ENCODE measurements around the gene NDUFV3. TPM values are rescaled to one million over a fixed set of nuclear protein-coding genes. Genes with fewer than 3 reads are reported as not detected.

NDUFV3 gene
- polyA plus RNA-seq, 1 donor (not counting 4 experiments of a cell fraction or from before 2014, with no cell fraction given) = 28.9 TPM

- H3K36me3 ChIP-seq (ENCODE audit: control insufficient read depth in 2 of 2, extremely low read depth in 1 of 2, insufficient read depth in 2 of 2, low read length in 2 of 2) = peaks cover 49 to 63% of the 10 kb centered on the region in 2 experiments
- DNase-seq (ENCODE audit: low read depth, low spot score) (no peak), FAIRE-seq (no peak)
- dilution Hi-C loops (cut with MboI; ENCODE audit: extremely low pct_ligation_motif_present, low sequenced_read_pairs) = no loop called here
- no peak overlapping the region for H3K4me3 ChIP-seq (ENCODE audit: control insufficient read depth in 2 of 3, extremely low read depth in 1 of 3, insufficient read depth in 2 of 3, low read depth in 1 of 3, low read length in 3 of 3)
- H3K27me3 ChIP-seq (ENCODE audit: control insufficient read depth, extremely low read depth, insufficient read depth, low read length) = no peaks in the 10 kb centered on the region
- H3K9ac ChIP-seq (ENCODE audit: control insufficient read depth, extremely low read depth, insufficient read depth, low read length) = no peak overlapping the region
- H3K27ac ChIP-seq (ENCODE audit: control insufficient read depth, insufficient read depth, low read length) = no peak overlapping the region
- H3K9me1 ChIP-seq (ENCODE audit: control insufficient read depth, extremely low read depth, insufficient read depth, low read length) = no peaks in the 10 kb centered on the region
- TF ChIP-seq EZH2 (IDR thresholded peaks at IDR 0.05; ENCODE audit: low read length) (no peak), CTCF (optimal IDR thresholded peaks at IDR 0.05 in 1 of 3, IDR thresholded peaks at IDR 0.05 in 1 of 3, conservative IDR thresholded peaks at IDR 0.05 in 1 of 3; ENCODE audit: extremely low read depth in 1 of 3, insufficient read depth in 2 of 3, low read length in 3 of 3) (no peak)
- H3K9me3 ChIP-seq (ENCODE audit: control insufficient read depth, low read depth, low read length) = no peaks in the 10 kb centered on the region
- H3K4me1 ChIP-seq (ENCODE audit: control insufficient read depth, extremely low read depth, insufficient read depth, low read length) = no peaks in the 10 kb centered on the region
- peaks cover 83% of the 10 kb centered on the region for H3K79me2 ChIP-seq (ENCODE audit: control insufficient read depth, insufficient read depth, low read length)
- no peak overlapping the region for H3K4me2 ChIP-seq (ENCODE audit: control insufficient read depth, extremely low read depth, insufficient read depth, low read depth, low read length)
- H4K20me1 ChIP-seq (ENCODE audit: control insufficient read depth, extremely low read depth, insufficient read depth, low read length) = peaks cover 42% of the 10 kb centered on the region
- H2AFZ ChIP-seq (ENCODE audit: control insufficient read depth, low read length) = no peak overlapping the region
These were observed 32.8 kb upstream of the NDUFV3 start for GRCh38 chr21:42860345-42860744.

- Histone ChIP-seq H3K36me3 (ENCODE audit: control insufficient read depth in 2 of 2, extremely low read depth in 1 of 2, insufficient read depth in 2 of 2, low read length in 2 of 2) (peaks cover 49 to 69% of the 10 kb centered on the region in 2 experiments), H2AFZ (ENCODE audit: control insufficient read depth, low read length) (no peak overlapping the region), H3K27me3 (ENCODE audit: control insufficient read depth, extremely low read depth, insufficient read depth, low read length) (no peaks in the 10 kb centered on the region), H3K4me2 (ENCODE audit: control insufficient read depth, extremely low read depth, insufficient read depth, low read depth, low read length) (no peak overlapping the region), H3K9me1 (ENCODE audit: control insufficient read depth, extremely low read depth, insufficient read depth, low read length) (no peaks in the 10 kb centered on the region), H3K27ac (ENCODE audit: control insufficient read depth, insufficient read depth, low read length) (no peak overlapping the region), H3K4me1 (ENCODE audit: control insufficient read depth, extremely low read depth, insufficient read depth, low read length) (no peaks in the 10 kb centered on the region), H3K79me2 (ENCODE audit: control insufficient read depth, insufficient read depth, low read length) (peaks cover 88% of the 10 kb centered on the region), H3K9ac (ENCODE audit: control insufficient read depth, extremely low read depth, insufficient read depth, low read length) (no peak overlapping the region), H3K9me3 (ENCODE audit: control insufficient read depth, low read depth, low read length) (no peaks in the 10 kb centered on the region), H4K20me1 (ENCODE audit: control insufficient read depth, extremely low read depth, insufficient read depth, low read length) (peaks cover 50% of the 10 kb centered on the region), H3K4me3 (ENCODE audit: control insufficient read depth in 2 of 3, extremely low read depth in 1 of 3, insufficient read depth in 2 of 3, low read depth in 1 of 3, low read length in 3 of 3) (no peak overlapping the region)
- FAIRE-seq (no peak), DNase-seq (ENCODE audit: low read depth, low spot score) (no peak)
- dilution Hi-C loops (cut with MboI; ENCODE audit: extremely low pct_ligation_motif_present, low sequenced_read_pairs) = no loop called here
- TF ChIP-seq EZH2 (IDR thresholded peaks at IDR 0.05; ENCODE audit: low read length) (no peak), CTCF (optimal IDR thresholded peaks at IDR 0.05 in 1 of 3, IDR thresholded peaks at IDR 0.05 in 1 of 3, conservative IDR thresholded peaks at IDR 0.05 in 1 of 3; ENCODE audit: extremely low read depth in 1 of 3, insufficient read depth in 2 of 3, low read length in 3 of 3) (no peak)
These were observed 31.7 kb upstream of the NDUFV3 start for GRCh38 chr21:42861311-42861847.
